Spleen (tissue), 11 donors: Measurements from ENCODE around the gene SYT14. TPM values are rescaled to one million over a fixed set of nuclear protein-coding genes. Genes with fewer than 3 reads are reported as not detected.

ENCODE experiments used
- DNase-seq: peaks from one replicate; pipeline ENCODE4 v3.0.0-alpha.2; 2020
- H3K27ac ChIP-seq, 8 donors: fragments of 200-600 bp; sonication (generic) in 7 of 8; 1 replicate in 4 of 8; 2 replicates in 4 of 8; pipeline versions ENCODE4 v1.5.0 to v1.8.0; 2016 to 2021; ENCODE audit warnings: inconsistent platforms in 4 of 8, mild to moderate bottlenecking in 4 of 8, moderate library complexity in 1 of 8
- H3K27me3 ChIP-seq, 7 donors: fragments of 200-600 bp; sonication (generic) in 6 of 7; replicated peaks in 1 of 7; 1 replicate in 4 of 7; 2 replicates in 3 of 7; pipeline versions ENCODE4 v1.5.0 to v1.8.0; 2016 to 2021; ENCODE audit warnings: inconsistent platforms in 3 of 7, mild to moderate bottlenecking in 1 of 7
- H3K36me3 ChIP-seq, 6 donors: fragments of 200-600 bp; sonication (generic) in 5 of 6; 1 replicate in 4 of 6; 2 replicates in 2 of 6; pipeline versions ENCODE4 v1.5.0 to v1.8.0; 2016 to 2021; ENCODE audit warnings: inconsistent platforms in 2 of 6
- H3K4me1 ChIP-seq, 6 donors: fragments of 200-600 bp; sonication (generic) in 5 of 6; 1 replicate in 3 of 6; 2 replicates in 3 of 6; pipeline versions ENCODE4 v1.5.0 to v1.8.0; 2016 to 2021; ENCODE audit warnings: inconsistent platforms in 3 of 6
- H3K4me3 ChIP-seq, 8 donors: fragments of 200-600 bp; sonication (generic) in 7 of 8; 1 replicate in 4 of 8; 2 replicates in 4 of 8; pipeline versions ENCODE4 v1.5.0 to v1.8.0; 2016 to 2021; ENCODE audit warnings: inconsistent platforms in 4 of 8, mild to moderate bottlenecking in 4 of 8, moderate library complexity in 2 of 8
- H3K9me3 ChIP-seq, 8 donors: fragments of 200-600 bp; sonication (generic) in 7 of 8; 1 replicate in 4 of 8; 2 replicates in 4 of 8; pipeline versions ENCODE4 v1.5.0 to v1.8.0; 2016 to 2021; ENCODE audit warnings: inconsistent platforms in 4 of 8
- POLR2A ChIP-seq, 3 donors: fragments of 450-650 bp; IDR thresholded peaks; one replicate each; pipeline ENCODE4 v1.5.1; 2017; ENCODE audit warnings: antibody characterized with exemption in 3 of 3, mild to moderate bottlenecking in 1 of 3
- POLR2AphosphoS5 ChIP-seq, 3 donors: sonication (generic); formaldehyde crosslinking; IDR thresholded peaks; one replicate each; pipeline ENCODE4 v1.5.1; 2017; ENCODE audit warnings: antibody characterized with exemption in 3 of 3
- WGBS, 5 donors: extraction: QIAGEN DNeasy Blood & Tissue Kit in 3 of 5; methylation state at CpG; one replicate each; pipeline versions ENCODE4 v1.1.5 to v1.1.7; 2013 to 2018; 5-methylcytosine and 5-hydroxymethylcytosine counted together
- intact Hi-C: fragments of 100-400 bp; cut with DNase I; formaldehyde crosslinking; loops from one replicate; pipeline ENCODE4 v1.15.0; 2023; ENCODE audit warnings: low total_unique reads
- polyA plus RNA-seq, 3 donors: library from polyadenylated mRNA; stranded (reverse); fragments of 200-250 nt; gene quantifications; one replicate each; pipeline ENCODE4 v1.2.1, GENCODE V29; 2013
- total RNA-seq, 7 donors: library from RNA; depleted of rRNA in 3 of 7; stranded (reverse); fragments of >200 nt in 3 of 7; fragmentation: NEBNext Ultra II Directional in 4 of 7; extraction: Animal tissue kit (Norgen Biotek cat#: 25700) in 4 of 7; gene quantifications; one replicate each; pipeline versions ENCODE4 v1.1.0 to v1.2.1, GENCODE V29; 2016 to 2021
- TF ChIP-seq, protein P1 (sequence below), 11 experiments: fragments of 200-600 bp in 7 of 11; fragments of 450-650 bp in 4 of 11; sonication (generic) in 4 of 11; IDR thresholded peaks in 8 of 11; conservative IDR thresholded peaks in 3 of 11; 1 replicate in 7 of 11; 2 replicates in 4 of 11; pipeline versions ENCODE4 v1.4.0 to v1.8.0; 2016 to 2021; ENCODE audit warnings: antibody characterized with exemption in 11 of 11, inconsistent platforms in 4 of 11, mild to moderate bottlenecking in 1 of 11
- donor health status: healthy with polysubstance abuse.
- donor health status: DM: no; HTN: no; CAD: no; lungs with moderate emphysema.
- donor health status: DM: no; HTN: no; CAD: no.
- donor health status: Bipolar disorder and iron deficiency.
- donor health status: healthy.
- donor health status: DM: no; HTN: no; CAD: no.
- donor health status: DM: yes; HTN: yes; CAD: no.

Gene SYT14
- total and polyA plus RNA-seq, 10 donors, result under 0.01 TPM; not detected in 9

DNA sequence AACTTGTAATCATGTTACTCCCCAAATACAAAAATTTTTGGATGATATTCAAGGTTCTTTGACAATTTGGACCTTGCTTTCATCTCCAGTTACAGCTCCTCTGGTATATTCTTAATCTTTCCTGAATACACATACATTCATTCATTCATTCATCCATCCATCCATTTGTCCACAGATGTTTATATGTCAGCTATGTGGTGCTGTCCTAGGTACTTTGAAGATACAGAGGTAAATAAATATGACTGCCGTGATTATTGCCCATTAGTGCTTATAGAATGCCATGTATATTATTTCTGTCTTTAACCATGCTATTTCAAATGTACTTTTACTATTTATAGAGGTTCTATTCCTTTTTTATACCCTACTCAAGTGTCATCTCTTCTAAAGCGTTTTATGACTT, 72.1 kb downstream of the SYT14 start:
- TF ChIP-seq, protein P1, sequence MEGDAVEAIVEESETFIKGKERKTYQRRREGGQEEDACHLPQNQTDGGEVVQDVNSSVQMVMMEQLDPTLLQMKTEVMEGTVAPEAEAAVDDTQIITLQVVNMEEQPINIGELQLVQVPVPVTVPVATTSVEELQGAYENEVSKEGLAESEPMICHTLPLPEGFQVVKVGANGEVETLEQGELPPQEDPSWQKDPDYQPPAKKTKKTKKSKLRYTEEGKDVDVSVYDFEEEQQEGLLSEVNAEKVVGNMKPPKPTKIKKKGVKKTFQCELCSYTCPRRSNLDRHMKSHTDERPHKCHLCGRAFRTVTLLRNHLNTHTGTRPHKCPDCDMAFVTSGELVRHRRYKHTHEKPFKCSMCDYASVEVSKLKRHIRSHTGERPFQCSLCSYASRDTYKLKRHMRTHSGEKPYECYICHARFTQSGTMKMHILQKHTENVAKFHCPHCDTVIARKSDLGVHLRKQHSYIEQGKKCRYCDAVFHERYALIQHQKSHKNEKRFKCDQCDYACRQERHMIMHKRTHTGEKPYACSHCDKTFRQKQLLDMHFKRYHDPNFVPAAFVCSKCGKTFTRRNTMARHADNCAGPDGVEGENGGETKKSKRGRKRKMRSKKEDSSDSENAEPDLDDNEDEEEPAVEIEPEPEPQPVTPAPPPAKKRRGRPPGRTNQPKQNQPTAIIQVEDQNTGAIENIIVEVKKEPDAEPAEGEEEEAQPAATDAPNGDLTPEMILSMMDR (IDR thresholded peaks at IDR 0.05 in 8 of 11, conservative IDR thresholded peaks at IDR 0.05 in 3 of 11), result no peak
- TF ChIP-seq POLR2AphosphoS5 (IDR thresholded peaks at IDR 0.05) (no peak), POLR2A (IDR thresholded peaks at IDR 0.05) (no peak)
- no peak for DNase-seq
- peaks cover 0 to 6% (median 0%) of the 10 kb centered on the region in 8 donors for H3K9me3 ChIP-seq
- 74 to 88% (median 85%) methylated on average over 2 of the region's 2 CpGs for WGBS, 5 donors
- no peaks in the 10 kb centered on the region for H3K4me1 ChIP-seq
- no peak overlapping the region for H3K27ac ChIP-seq
- peaks cover 0 to 4% (median 0%) of the 10 kb centered on the region in 7 donors for H3K27me3 ChIP-seq
- no peaks in the 10 kb centered on the region for H3K36me3 ChIP-seq
- no peak overlapping the region for H3K4me3 ChIP-seq
- intact Hi-C loops, result no loop called here

DNA sequence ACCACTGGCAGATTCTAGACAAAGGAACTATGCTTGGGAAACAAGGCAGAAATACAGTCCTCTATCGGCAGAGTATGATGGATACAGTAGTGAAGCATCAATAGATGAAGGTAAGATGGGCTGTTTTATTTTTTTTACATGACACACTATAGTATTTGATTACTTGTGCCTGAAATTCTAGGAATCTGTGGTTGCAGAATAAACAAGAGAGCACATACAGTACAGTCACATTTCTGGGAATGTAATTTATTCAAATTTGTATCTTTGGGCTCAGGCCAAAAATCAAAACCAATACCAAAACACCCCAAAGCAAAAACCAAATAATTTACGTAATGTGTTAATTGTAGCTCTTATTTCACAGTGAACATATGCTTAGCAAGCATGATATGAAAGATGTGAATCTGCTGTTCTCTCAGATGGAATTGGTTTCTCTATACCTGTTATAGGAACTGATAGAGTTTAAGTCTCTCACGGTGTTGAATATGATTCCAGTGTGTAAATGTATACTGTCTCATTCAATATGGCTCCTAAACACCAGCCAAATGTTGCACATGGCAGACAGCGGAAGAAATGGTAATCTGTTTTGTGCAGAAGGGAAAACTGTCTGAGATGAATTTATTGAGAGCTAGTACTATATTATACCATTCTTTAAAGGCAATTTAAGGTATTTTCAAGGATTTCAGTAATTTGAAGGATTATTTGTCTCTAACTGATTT, 83.3 kb downstream of the SYT14 start:
- DNase-seq, result no peak
- no peak for TF ChIP-seq POLR2A (IDR thresholded peaks at IDR 0.05)
- TF ChIP-seq POLR2AphosphoS5 (IDR thresholded peaks at IDR 0.05), result no peak
- TF ChIP-seq, protein P1 (IDR thresholded peaks at IDR 0.05 in 8 of 11, conservative IDR thresholded peaks at IDR 0.05 in 3 of 11), result no peak
- Histone ChIP-seq H3K4me1 (no peaks in the 10 kb centered on the region), H3K27me3 (no peaks in the 10 kb centered on the region), H3K9me3 (no peaks in the 10 kb centered on the region), H3K27ac (no peak overlapping the region), H3K4me3 (no peak overlapping the region), H3K36me3 (no peaks in the 10 kb centered on the region)
- intact Hi-C loops, result no loop called here
- 83 to 94% (median 90%) methylated on average over 4 of the region's 4 CpGs for WGBS, 5 donors

DNA sequence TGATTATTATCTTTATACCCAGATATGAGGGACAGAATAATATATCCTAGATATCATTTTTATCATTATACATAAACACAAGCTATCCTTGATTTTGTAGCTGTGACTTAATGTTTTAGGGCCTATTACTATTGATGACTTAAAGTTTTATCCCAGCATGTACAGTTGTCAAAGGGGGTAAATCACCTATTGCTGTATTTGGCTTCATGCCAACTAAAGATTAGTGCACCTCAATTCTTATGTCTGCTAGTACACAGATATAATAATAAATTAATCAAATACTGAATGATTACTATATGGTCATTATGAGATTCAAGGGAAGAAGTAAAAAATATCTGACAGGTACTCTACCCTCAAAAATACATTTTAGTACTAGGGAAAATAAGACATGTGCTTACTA, 84.0 kb downstream of the SYT14 start:
- intact Hi-C loops, result no loop called here
- Histone ChIP-seq H3K4me1 (no peaks in the 10 kb centered on the region), H3K4me3 (no peak overlapping the region), H3K36me3 (no peaks in the 10 kb centered on the region), H3K9me3 (no peaks in the 10 kb centered on the region), H3K27ac (no peak overlapping the region), H3K27me3 (no peaks in the 10 kb centered on the region)
- TF ChIP-seq, protein P1 (IDR thresholded peaks at IDR 0.05 in 8 of 11, conservative IDR thresholded peaks at IDR 0.05 in 3 of 11), result no peak
- TF ChIP-seq POLR2A (IDR thresholded peaks at IDR 0.05) (no peak), POLR2AphosphoS5 (IDR thresholded peaks at IDR 0.05) (no peak)
- no peak for DNase-seq

DNA sequence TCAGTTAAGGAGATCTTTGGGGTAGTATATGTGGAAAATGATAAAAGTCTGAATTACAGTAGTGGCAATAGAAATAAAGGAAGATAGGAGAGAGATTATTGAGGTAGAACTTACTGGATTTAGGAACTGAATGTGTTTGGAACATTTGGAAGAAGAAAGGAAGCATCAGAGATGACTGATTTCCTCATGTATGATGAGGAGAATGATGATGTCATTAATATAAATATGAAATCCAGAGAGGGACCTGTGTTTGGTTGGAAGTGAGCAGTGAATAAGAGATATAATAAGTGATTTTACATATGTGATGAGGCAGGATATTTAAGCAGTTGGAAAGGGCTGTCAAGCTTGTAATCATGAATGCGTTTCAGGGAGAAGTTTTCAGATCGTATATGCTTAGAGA, 86.3 kb downstream of the SYT14 start:
- TF ChIP-seq POLR2AphosphoS5 (IDR thresholded peaks at IDR 0.05) (no peak), POLR2A (IDR thresholded peaks at IDR 0.05) (no peak)
- TF ChIP-seq, protein P1 (IDR thresholded peaks at IDR 0.05 in 8 of 11, conservative IDR thresholded peaks at IDR 0.05 in 3 of 11), result no peak
- no peaks in the 10 kb centered on the region for H3K9me3 ChIP-seq
- no peaks in the 10 kb centered on the region for H3K4me1 ChIP-seq
- no peak for DNase-seq
- no peaks in the 10 kb centered on the region for H3K27me3 ChIP-seq
- intact Hi-C loops, result no loop called here
- H3K27ac ChIP-seq, result no peak overlapping the region
- H3K36me3 ChIP-seq, result no peaks in the 10 kb centered on the region
- no peak overlapping the region for H3K4me3 ChIP-seq
- 79 to 92% (median 89%) methylated on average over 2 of the region's 2 CpGs for WGBS, 5 donors
